ENCODE results near the gene CYP24A1. TPM values are rescaled to one million over a fixed set of nuclear protein-coding genes. Genes with fewer than 3 reads are reported as not detected.

Gene CYP24A1
- total RNA-seq, 1 donor from 2014 or later, result not detected

GRCh38 chr20:54161008-54161820 is 12.6 kb downstream of the CYP24A1 start:
- no peak for DNase-seq (ENCODE audit: low spot score)
- intact Hi-C loops (cut with DNase I), result no loop called here

- intact Hi-C loops (cut with DNase I), result no loop called here
- no peak for DNase-seq (ENCODE audit: low spot score)
Observed at GRCh38 chr20:54160065-54161007, 13.4 kb downstream of the CYP24A1 start.

GRCh38 chr20:54158856-54159418 is 14.8 kb downstream of the CYP24A1 start:
- DNase-seq (ENCODE audit: low spot score), result no peak
- intact Hi-C loops (cut with DNase I), result no loop called here

- intact Hi-C loops (cut with DNase I), result no loop called here
- DNase-seq (ENCODE audit: low spot score), result no peak
Observed at GRCh38 chr20:54158226-54158625, 15.6 kb downstream of the CYP24A1 start.

GRCh38 chr20:54156981-54157835 is 16.6 kb downstream of the CYP24A1 start:
- intact Hi-C loops (cut with DNase I), result no loop called here
- no peak for DNase-seq (ENCODE audit: low spot score)

- DNase-seq (ENCODE audit: low spot score), result no peak
- intact Hi-C loops (cut with DNase I), result no loop called here
Observed at GRCh38 chr20:54156522-54156921, 17.3 kb downstream of the CYP24A1 start.

- DNase-seq (ENCODE audit: low spot score), result no peak
- intact Hi-C loops (cut with DNase I), result no loop called here
Observed at GRCh38 chr20:54155736-54156317, 18.0 kb downstream of the CYP24A1 start.

- DNase-seq (ENCODE audit: low spot score), result no peak
- intact Hi-C loops (cut with DNase I), result no loop called here
Observed at GRCh38 chr20:54154439-54154838, 19.3 kb downstream of the CYP24A1 start.

GRCh38 chr20:54153847-54154246 is 19.9 kb downstream of the CYP24A1 start:
- intact Hi-C loops (cut with DNase I), result no loop called here
- no peak for DNase-seq (ENCODE audit: low spot score)

- intact Hi-C loops (cut with DNase I), result no loop called here
- no peak for DNase-seq (ENCODE audit: low spot score)
Observed at GRCh38 chr20:54153041-54153327, 20.8 kb downstream of the CYP24A1 start.

- no peak for DNase-seq (ENCODE audit: low spot score)
- intact Hi-C loops (cut with DNase I), result no loop called here
Observed at GRCh38 chr20:54152227-54153040, 21.4 kb downstream of the CYP24A1 start.

GRCh38 chr20:54151511-54152226 is 22.1 kb downstream of the CYP24A1 start:
- intact Hi-C loops (cut with DNase I), result no loop called here

GRCh38 chr20:54151075-54151439 is 22.7 kb downstream of the CYP24A1 start:
- intact Hi-C loops (cut with DNase I), result no loop called here
- DNase-seq (ENCODE audit: low spot score), result no peak

More at GRCh38 chr20:54151511-54152226, 22.1 kb downstream of the CYP24A1 start:
- no peak for DNase-seq (ENCODE audit: low spot score)

- DNase-seq (ENCODE audit: low spot score), result no peak
- intact Hi-C loops (cut with DNase I), result no loop called here
Observed at GRCh38 chr20:54149765-54150264, 24.0 kb downstream of the CYP24A1 start.

- no peak for DNase-seq (ENCODE audit: low spot score)
- intact Hi-C loops (cut with DNase I), result no loop called here
Observed at GRCh38 chr20:54148947-54149764, 24.6 kb downstream of the CYP24A1 start.

- intact Hi-C loops (cut with DNase I), result no loop called here
- DNase-seq (ENCODE audit: low spot score), result no peak
Observed at GRCh38 chr20:54146672-54147071, 27.1 kb downstream of the CYP24A1 start.

Data from cardiac septum (tissue), 1 donor.